SK-N-MC (cell line): ENCODE data around the gene PSMD10.

Experiments
- EZH2 ChIP-seq: fragments of 200-600 bp; sonication (generic); IDR thresholded peaks from one replicate; pipeline ENCODE4 v1.6.1; 2017; ENCODE audit warnings: antibody characterized with exemption
- FOXP2 ChIP-seq: optimal IDR thresholded peaks from 2 replicates; pipeline ENCODE3; 2011; ENCODE audit warnings: mild to moderate bottlenecking, moderate library complexity; ENCODE audit not compliant: insufficient read depth; ENCODE audit errors: extremely low read length, control extremely low read depth
- POLR2AphosphoS5 ChIP-seq: IDR thresholded peaks from 2 replicates; pipeline ENCODE4 v1.6.1; 2012; ENCODE audit warnings: mild to moderate bottlenecking, low read depth, low read length, borderline replicate concordance

- TF ChIP-seq EZH2 (no peak), POLR2AphosphoS5 (no peak), FOXP2 (no peak)
These were observed 3.5 kb downstream of the PSMD10 start for GRCh38 chrX:108087792-108088191.
